Measurements from ENCODE around the gene ERAP2. TPM values are rescaled to one million over a fixed set of nuclear protein-coding genes. Genes with fewer than 3 reads are reported as not detected.
A peak's percentile ranks its signal among the peaks of the same experiment; 100 is the strongest.

Gene ERAP2
- total RNA-seq, 2 experiments from 2014 or later: 19.5 to 29.3 TPM

DNA sequence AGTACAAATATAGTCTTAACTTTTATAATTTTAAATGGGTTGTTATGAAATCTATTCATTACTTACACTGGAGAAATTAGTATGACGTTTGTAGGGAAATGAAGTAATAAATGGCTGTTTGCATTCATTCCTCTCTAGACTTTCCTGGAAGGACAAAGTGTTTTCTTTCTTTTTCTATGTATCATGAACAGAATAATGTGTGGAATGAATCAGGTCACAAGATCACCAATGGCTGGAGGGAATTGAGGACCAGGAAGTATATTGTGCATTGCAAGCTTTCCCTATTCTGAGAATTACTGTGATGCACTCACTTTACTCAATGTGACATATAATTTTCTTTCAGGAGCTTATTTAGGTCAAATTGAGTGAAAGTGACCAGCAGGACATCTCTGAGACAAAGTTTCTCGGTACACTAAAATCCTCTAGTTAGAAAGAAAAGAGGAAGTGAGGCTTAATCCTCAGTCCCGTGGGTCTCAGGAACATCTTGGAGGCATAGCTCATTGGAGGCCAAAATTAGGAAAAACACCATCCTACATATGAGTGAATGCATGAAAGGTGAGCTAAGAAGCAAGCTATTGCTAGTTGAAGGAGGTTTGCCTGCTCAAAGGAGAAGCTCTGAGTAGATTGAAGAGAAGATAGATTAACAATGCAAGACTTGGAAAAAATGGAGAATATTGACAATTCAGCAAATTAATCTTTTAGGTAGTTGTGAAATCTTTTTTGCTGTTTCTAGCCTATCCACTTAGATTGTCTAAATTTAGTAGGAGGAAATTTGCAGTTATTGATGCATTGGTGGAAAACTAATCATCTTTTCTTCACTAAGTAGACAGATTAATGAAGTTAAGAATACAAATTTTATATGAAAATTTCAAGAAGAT lies 28.0 kb downstream of the ERAP2 start:
- peaks cover 58% of the 10 kb centered on the region for H3K36me3 ChIP-seq (ENCODE audit: insufficient read depth, low read length)
- no peaks in the 10 kb centered on the region for H3K79me2 ChIP-seq (ENCODE audit: insufficient read depth, low read depth, low read length)
- POLR2A ChIA-PET: interaction anchor here (0.9 to 1.9 kb wide), 6 partner anchors 8 to 57 kb away, joined by 3 to 11 read pairs (median 5); no protein-coding TSS in a partner anchor
- intact Hi-C loops (cut with micrococcal nuclease; ENCODE audit: unreplicated experiment): no loop called here
- H4K20me1 ChIP-seq (ENCODE audit: insufficient read depth, low read length): no peaks in the 10 kb centered on the region
- TF ChIP-seq, protein P1, sequence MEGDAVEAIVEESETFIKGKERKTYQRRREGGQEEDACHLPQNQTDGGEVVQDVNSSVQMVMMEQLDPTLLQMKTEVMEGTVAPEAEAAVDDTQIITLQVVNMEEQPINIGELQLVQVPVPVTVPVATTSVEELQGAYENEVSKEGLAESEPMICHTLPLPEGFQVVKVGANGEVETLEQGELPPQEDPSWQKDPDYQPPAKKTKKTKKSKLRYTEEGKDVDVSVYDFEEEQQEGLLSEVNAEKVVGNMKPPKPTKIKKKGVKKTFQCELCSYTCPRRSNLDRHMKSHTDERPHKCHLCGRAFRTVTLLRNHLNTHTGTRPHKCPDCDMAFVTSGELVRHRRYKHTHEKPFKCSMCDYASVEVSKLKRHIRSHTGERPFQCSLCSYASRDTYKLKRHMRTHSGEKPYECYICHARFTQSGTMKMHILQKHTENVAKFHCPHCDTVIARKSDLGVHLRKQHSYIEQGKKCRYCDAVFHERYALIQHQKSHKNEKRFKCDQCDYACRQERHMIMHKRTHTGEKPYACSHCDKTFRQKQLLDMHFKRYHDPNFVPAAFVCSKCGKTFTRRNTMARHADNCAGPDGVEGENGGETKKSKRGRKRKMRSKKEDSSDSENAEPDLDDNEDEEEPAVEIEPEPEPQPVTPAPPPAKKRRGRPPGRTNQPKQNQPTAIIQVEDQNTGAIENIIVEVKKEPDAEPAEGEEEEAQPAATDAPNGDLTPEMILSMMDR (conservative IDR thresholded peaks at IDR 0.05; ENCODE audit: low read length): no peak
- TF ChIP-seq EZH2phosphoT487 (IDR thresholded peaks at IDR 0.05; ENCODE audit: borderline replicate concordance, low read depth, low read length): no peak
- H3K4me1 ChIP-seq (ENCODE audit: insufficient read depth, low read length, poor library complexity, severe bottlenecking): no peaks in the 10 kb centered on the region
- no peak overlapping the region for H3K4me3 ChIP-seq (ENCODE audit: low read depth, low read length, poor library complexity, severe bottlenecking)
- CTCF ChIA-PET (ENCODE audit: unreplicated experiment): no interaction called here
- no peak overlapping the region for H3K4me2 ChIP-seq (ENCODE audit: low read length)
- no peak overlapping the region for H3K27ac ChIP-seq (ENCODE audit: low read depth, low read length, poor library complexity, severe bottlenecking)
- no peaks in the 10 kb centered on the region for H3K9me3 ChIP-seq (ENCODE audit: low read length)
- TSS peak; percentile 31 for BruUV-seq (replicated peaks)
- DNase-seq (ENCODE audit: low spot score): no peak
- no peaks in the 10 kb centered on the region for H3K9me2 ChIP-seq (ENCODE audit: insufficient read depth, low read length)
- H2AFZ ChIP-seq (ENCODE audit: low read length): no peak overlapping the region

- DNase-seq (ENCODE audit: low spot score): no peak
- no TSS peak for BruUV-seq (replicated peaks)
- Histone ChIP-seq H4K20me1 (ENCODE audit: insufficient read depth, low read length) (no peaks in the 10 kb centered on the region), H2AFZ (ENCODE audit: low read length) (no peak overlapping the region), H3K9me3 (ENCODE audit: low read length) (no peaks in the 10 kb centered on the region), H3K4me3 (ENCODE audit: low read depth, low read length, poor library complexity, severe bottlenecking) (no peak overlapping the region), H3K4me2 (ENCODE audit: low read length) (no peak overlapping the region), H3K9me2 (ENCODE audit: insufficient read depth, low read length) (no peaks in the 10 kb centered on the region), H3K27ac (ENCODE audit: low read depth, low read length, poor library complexity, severe bottlenecking) (no peak overlapping the region), H3K4me1 (ENCODE audit: insufficient read depth, low read length, poor library complexity, severe bottlenecking) (no peaks in the 10 kb centered on the region), H3K79me2 (ENCODE audit: insufficient read depth, low read depth, low read length) (no peaks in the 10 kb centered on the region), H3K36me3 (ENCODE audit: insufficient read depth, low read length) (peaks cover 64% of the 10 kb centered on the region)
- POLR2A ChIA-PET: interaction anchor here (0.7 to 1.6 kb wide), 3 partner anchors 9 to 85 kb away, joined by 3 to 11 read pairs (median 3); no protein-coding TSS in a partner anchor
- TF ChIP-seq, protein P1 (conservative IDR thresholded peaks at IDR 0.05; ENCODE audit: low read length): no peak
- TF ChIP-seq EZH2phosphoT487 (IDR thresholded peaks at IDR 0.05; ENCODE audit: borderline replicate concordance, low read depth, low read length): no peak
- intact Hi-C loops (cut with micrococcal nuclease; ENCODE audit: unreplicated experiment): no loop called here
- CTCF ChIA-PET (ENCODE audit: unreplicated experiment): no interaction called here
Observed at GRCh38 chr5:96905864-96906263, 29.6 kb downstream of the ERAP2 start.

DNA sequence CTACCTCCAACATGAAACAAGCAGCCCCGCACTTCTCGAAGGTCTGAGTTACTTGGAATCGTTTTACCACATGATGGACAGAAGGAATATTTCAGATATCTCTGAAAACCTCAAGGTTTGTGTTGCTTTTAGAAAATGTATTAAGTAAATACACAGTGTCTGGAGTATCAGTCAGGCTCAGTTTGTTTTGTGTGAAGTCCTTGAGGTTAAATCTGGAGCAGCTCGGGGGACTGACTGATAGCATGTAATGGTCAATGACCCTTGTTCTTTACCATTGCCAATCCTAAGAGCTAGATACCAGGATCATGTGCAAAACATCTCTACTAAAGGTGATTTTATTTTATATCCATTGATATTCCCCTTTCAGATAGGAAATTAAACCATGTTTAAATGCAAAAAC lies 32.7 kb downstream of the ERAP2 start:
- BruUV-seq (replicated peaks): no TSS peak
- intact Hi-C loops (cut with micrococcal nuclease; ENCODE audit: unreplicated experiment): no loop called here
- Histone ChIP-seq H3K79me2 (ENCODE audit: insufficient read depth, low read depth, low read length) (no peaks in the 10 kb centered on the region), H2AFZ (ENCODE audit: low read length) (no peak overlapping the region), H3K4me2 (ENCODE audit: low read length) (no peak overlapping the region), H3K9me3 (ENCODE audit: low read length) (no peaks in the 10 kb centered on the region), H3K36me3 (ENCODE audit: insufficient read depth, low read length) (peaks cover 49% of the 10 kb centered on the region), H3K9me2 (ENCODE audit: insufficient read depth, low read length) (no peaks in the 10 kb centered on the region), H3K4me1 (ENCODE audit: insufficient read depth, low read length, poor library complexity, severe bottlenecking) (no peaks in the 10 kb centered on the region), H3K27ac (ENCODE audit: low read depth, low read length, poor library complexity, severe bottlenecking) (no peak overlapping the region), H4K20me1 (ENCODE audit: insufficient read depth, low read length) (no peaks in the 10 kb centered on the region), H3K4me3 (ENCODE audit: low read depth, low read length, poor library complexity, severe bottlenecking) (no peak overlapping the region)
- TF ChIP-seq, protein P1 (conservative IDR thresholded peaks at IDR 0.05; ENCODE audit: low read length): no peak
- TF ChIP-seq EZH2phosphoT487 (IDR thresholded peaks at IDR 0.05; ENCODE audit: borderline replicate concordance, low read depth, low read length): no peak
- DNase-seq (ENCODE audit: low spot score): no peak
- CTCF ChIA-PET (ENCODE audit: unreplicated experiment): no interaction called here
- POLR2A ChIA-PET: interaction anchor here (1.5 kb wide), 1 partner anchor 13 kb away, joined by 3 read pairs; no protein-coding TSS in a partner anchor
